Gastroesophageal sphincter (tissue), 4 donors: ENCODE results near the gene ATP6V0A1. TPM values are rescaled to one million over a fixed set of nuclear protein-coding genes. Genes with fewer than 3 reads are reported as not detected.
"Not testable (repeated sequence)": the region's sequence is repeated elsewhere in the genome, so short reads cannot be mapped to it uniquely, and the experiment has no call there.

Source experiments
- ATAC-seq: fragments of 150-250 bp; one replicate; pipeline ENCODE4 v1.9.1; 2016; ENCODE audit warnings: mild to moderate bottlenecking, moderate library complexity
- H3K27ac ChIP-seq, 4 donors: fragments of 200-600 bp; sonication (generic) in 3 of 4; 1 replicate in 3 of 4; 2 replicates in 1 of 4; pipeline ENCODE4 v1.5.1; 2016 to 2019
- H3K27me3 ChIP-seq: fragments of 200-600 bp; sonication (generic); one replicate; pipeline ENCODE4 v1.5.1; 2019
- H3K36me3 ChIP-seq, 2 donors: fragments of 200-600 bp; sonication (generic); one replicate each; pipeline ENCODE4 v1.5.1; 2019; ENCODE audit warnings: control low read depth in 1 of 2
- H3K4me1 ChIP-seq, 3 donors: fragments of 200-600 bp; sonication (generic); 1 replicate in 2 of 3; 2 replicates in 1 of 3; pipeline ENCODE4 v1.5.1; 2016 to 2019; ENCODE audit warnings: control low read depth in 2 of 3
- H3K4me3 ChIP-seq, 2 donors: fragments of 200-600 bp; sonication (generic); one replicate each; pipeline ENCODE4 v1.5.1; 2019; ENCODE audit warnings: mild to moderate bottlenecking in 1 of 2, moderate library complexity in 1 of 2
- H3K9me3 ChIP-seq, 3 donors: fragments of 200-600 bp; sonication (generic); one replicate each; pipeline ENCODE4 v1.5.1; 2017 to 2019; ENCODE audit warnings: control low read depth in 2 of 3
- EP300 ChIP-seq: sonication (generic); formaldehyde crosslinking; IDR thresholded peaks from one replicate; pipeline ENCODE4 v1.6.1; 2017; ENCODE audit warnings: antibody characterized with exemption, mild to moderate bottlenecking
- POLR2A ChIP-seq, 2 donors: fragments of 450-650 bp; IDR thresholded peaks; one replicate each; pipeline ENCODE4 v1.6.1; 2017; ENCODE audit warnings: antibody characterized with exemption in 2 of 2, mild to moderate bottlenecking in 2 of 2, moderate library complexity in 1 of 2
- POLR2AphosphoS5 ChIP-seq: sonication (generic); formaldehyde crosslinking; IDR thresholded peaks from one replicate; pipeline ENCODE4 v1.6.1; 2017; ENCODE audit warnings: antibody characterized with exemption
- WGBS, 2 donors: methylation state at CpG; one replicate each; pipeline ENCODE4 v1.1.5; 2018; ENCODE audit warnings: low coverage in 1 of 2; 5-methylcytosine and 5-hydroxymethylcytosine counted together
- total RNA-seq, 4 donors: library from RNA; depleted of rRNA; stranded (reverse); fragments of >200 nt; gene quantifications; one replicate each; pipeline ENCODE4 v1.1.0, GENCODE V29; 2016
- TF ChIP-seq, protein P1 (sequence below), 4 experiments: fragments of 200-600 bp in 2 of 4; fragments of 450-650 bp in 2 of 4; sonication (generic) in 1 of 4; IDR thresholded peaks; one replicate each; pipeline ENCODE4 v1.5.1; 2017 to 2019; ENCODE audit warnings: antibody characterized with exemption in 4 of 4, mild to moderate bottlenecking in 2 of 4, moderate library complexity in 2 of 4

Gene ATP6V0A1
- total RNA-seq, 4 donors from 2014 or later: 47.5 to 84.5 (median 65.4) TPM

DNA sequence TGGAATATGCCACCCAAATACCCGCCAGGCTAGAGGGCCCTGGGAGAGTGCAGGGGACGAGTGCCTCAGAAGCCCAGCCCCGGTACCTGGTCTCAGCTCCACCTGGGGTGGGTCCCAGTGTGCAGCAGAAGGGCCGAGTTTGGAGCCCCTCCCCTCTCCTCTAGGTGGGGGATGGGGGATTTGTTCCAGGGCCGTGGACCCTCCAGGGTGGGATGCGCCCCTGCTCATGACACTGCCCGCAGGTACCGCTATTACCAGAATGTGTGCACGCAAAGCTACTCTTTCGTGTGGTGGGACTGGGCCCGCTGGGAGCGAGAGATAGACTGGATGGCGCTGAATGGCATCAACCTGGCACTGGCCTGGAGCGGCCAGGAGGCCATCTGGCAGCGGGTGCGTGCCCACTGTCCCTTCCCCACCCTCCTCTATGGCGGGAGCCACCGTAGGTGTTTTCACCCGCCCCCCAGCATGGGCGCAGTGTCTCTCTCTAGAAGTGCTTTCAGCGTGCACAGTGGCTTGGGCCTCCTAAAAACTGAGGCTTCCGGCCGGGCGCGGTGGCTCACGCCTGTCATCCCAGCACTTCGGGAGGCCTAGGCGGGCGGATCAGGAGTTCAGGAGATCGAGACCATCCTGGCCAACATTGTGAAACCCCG lies 78.6 kb downstream of the ATP6V0A1 start:
- Histone ChIP-seq H3K4me1 (peaks cover 0 to 39% (median 8%) of the 10 kb centered on the region in 3 donors), H3K27me3 (no peaks in the 10 kb centered on the region), H3K9me3 (no peaks in the 10 kb centered on the region), H3K27ac (peak overlapping the region; percentile 82 to 99 (median 95)), H3K36me3 (peaks cover 0 to 42% of the 10 kb centered on the region in 2 donors), H3K4me3 (peak overlapping the region; percentile 29 to 83)
- no peak for TF ChIP-seq EP300
- no peak for TF ChIP-seq POLR2AphosphoS5
- TF ChIP-seq, protein P1, sequence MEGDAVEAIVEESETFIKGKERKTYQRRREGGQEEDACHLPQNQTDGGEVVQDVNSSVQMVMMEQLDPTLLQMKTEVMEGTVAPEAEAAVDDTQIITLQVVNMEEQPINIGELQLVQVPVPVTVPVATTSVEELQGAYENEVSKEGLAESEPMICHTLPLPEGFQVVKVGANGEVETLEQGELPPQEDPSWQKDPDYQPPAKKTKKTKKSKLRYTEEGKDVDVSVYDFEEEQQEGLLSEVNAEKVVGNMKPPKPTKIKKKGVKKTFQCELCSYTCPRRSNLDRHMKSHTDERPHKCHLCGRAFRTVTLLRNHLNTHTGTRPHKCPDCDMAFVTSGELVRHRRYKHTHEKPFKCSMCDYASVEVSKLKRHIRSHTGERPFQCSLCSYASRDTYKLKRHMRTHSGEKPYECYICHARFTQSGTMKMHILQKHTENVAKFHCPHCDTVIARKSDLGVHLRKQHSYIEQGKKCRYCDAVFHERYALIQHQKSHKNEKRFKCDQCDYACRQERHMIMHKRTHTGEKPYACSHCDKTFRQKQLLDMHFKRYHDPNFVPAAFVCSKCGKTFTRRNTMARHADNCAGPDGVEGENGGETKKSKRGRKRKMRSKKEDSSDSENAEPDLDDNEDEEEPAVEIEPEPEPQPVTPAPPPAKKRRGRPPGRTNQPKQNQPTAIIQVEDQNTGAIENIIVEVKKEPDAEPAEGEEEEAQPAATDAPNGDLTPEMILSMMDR (IDR thresholded peaks at IDR 0.05): no peak
- no peak for TF ChIP-seq POLR2A (IDR thresholded peaks at IDR 0.05)
- WGBS, 2 donors: 87% methylated on average over 4 of the region's 31 CpGs; no CpG with 5 or more reads in 1 of the 2 donors
- no peak for ATAC-seq

DNA sequence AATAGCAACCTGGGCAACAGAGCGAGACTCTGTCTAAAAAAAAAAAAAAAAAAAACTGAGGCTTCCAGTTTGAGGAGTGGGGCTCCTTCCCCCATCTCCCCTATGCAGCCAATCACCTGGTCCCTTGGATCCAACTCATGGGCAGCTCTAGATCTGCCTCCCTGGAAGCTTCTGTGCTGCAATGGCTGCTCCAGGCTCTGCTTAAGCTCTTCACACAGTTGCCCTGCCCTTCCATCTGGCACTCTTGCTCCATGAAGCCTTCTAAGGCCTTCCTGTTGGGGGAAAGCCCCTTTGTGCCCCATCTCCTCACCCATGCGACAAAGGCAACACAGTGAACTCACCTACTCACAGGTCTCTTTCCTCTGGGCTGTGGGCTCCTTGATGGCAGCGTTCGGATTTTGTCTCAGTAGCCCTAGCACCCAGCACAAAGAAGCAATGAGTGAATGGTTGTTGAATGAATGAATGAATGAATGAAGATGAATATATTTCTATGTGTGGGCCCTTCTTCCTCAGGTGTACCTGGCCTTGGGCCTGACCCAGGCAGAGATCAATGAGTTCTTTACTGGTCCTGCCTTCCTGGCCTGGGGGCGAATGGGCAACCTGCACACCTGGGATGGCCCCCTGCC lies 79.3 kb downstream of the ATP6V0A1 start:
- no peak for TF ChIP-seq POLR2A (IDR thresholded peaks at IDR 0.05)
- no peak for TF ChIP-seq POLR2AphosphoS5
- TF ChIP-seq EP300: no peak
- TF ChIP-seq, protein P1 (IDR thresholded peaks at IDR 0.05): no peak
- Histone ChIP-seq H3K4me1 (peaks cover 0 to 33% (median 8%) of the 10 kb centered on the region in 3 donors), H3K9me3 (no peaks in the 10 kb centered on the region), H3K27ac (peak overlapping the region in 2 of 4 donors; percentile 91 to 99), H3K4me3 (no peak overlapping the region), H3K36me3 (peaks cover 0 to 49% of the 10 kb centered on the region in 2 donors), H3K27me3 (no peaks in the 10 kb centered on the region)
- 100% methylated on average over 2 of the region's 5 CpGs for WGBS, 2 donors
- no peak for ATAC-seq

- H3K9me3 ChIP-seq: no peaks in the 10 kb centered on the region
- H3K27me3 ChIP-seq: no peaks in the 10 kb centered on the region
- TF ChIP-seq POLR2AphosphoS5 (no peak), EP300 (no peak), POLR2A (IDR thresholded peaks at IDR 0.05) (no peak)
- TF ChIP-seq, protein P1 (IDR thresholded peaks at IDR 0.05): no peak
- peak overlapping the region in 1 of 4 donors; percentile 91 for H3K27ac ChIP-seq
- 100% methylated on average over 2 of the region's 14 CpGs; no CpG with 5 or more reads in 1 of the 2 donors for WGBS, 2 donors
- peaks cover 0 to 33% (median 8%) of the 10 kb centered on the region in 3 donors for H3K4me1 ChIP-seq
- no peak overlapping the region for H3K4me3 ChIP-seq
- peaks cover 0 to 54% of the 10 kb centered on the region in 2 donors for H3K36me3 ChIP-seq
- no peak for ATAC-seq
Measured at GRCh38 chr17:42538482-42538881, 79.8 kb downstream of the ATP6V0A1 start.

GRCh38 chr17:42540558-42540957 lies 81.9 kb downstream of the ATP6V0A1 start:
- not testable (repeated sequence) for H3K27ac ChIP-seq, H3K9me3 ChIP-seq, ATAC-seq, H3K4me3 ChIP-seq, H3K27me3 ChIP-seq
- H3K4me1 ChIP-seq: peaks cover 0 to 21% (median 8%) of the 10 kb centered on the region in 3 donors
- WGBS, 2 donors: 74 to 90% methylated on average over 3 to 4 of the region's 4 CpGs
- peaks cover 0 to 70% of the 10 kb centered on the region in 2 donors for H3K36me3 ChIP-seq

DNA sequence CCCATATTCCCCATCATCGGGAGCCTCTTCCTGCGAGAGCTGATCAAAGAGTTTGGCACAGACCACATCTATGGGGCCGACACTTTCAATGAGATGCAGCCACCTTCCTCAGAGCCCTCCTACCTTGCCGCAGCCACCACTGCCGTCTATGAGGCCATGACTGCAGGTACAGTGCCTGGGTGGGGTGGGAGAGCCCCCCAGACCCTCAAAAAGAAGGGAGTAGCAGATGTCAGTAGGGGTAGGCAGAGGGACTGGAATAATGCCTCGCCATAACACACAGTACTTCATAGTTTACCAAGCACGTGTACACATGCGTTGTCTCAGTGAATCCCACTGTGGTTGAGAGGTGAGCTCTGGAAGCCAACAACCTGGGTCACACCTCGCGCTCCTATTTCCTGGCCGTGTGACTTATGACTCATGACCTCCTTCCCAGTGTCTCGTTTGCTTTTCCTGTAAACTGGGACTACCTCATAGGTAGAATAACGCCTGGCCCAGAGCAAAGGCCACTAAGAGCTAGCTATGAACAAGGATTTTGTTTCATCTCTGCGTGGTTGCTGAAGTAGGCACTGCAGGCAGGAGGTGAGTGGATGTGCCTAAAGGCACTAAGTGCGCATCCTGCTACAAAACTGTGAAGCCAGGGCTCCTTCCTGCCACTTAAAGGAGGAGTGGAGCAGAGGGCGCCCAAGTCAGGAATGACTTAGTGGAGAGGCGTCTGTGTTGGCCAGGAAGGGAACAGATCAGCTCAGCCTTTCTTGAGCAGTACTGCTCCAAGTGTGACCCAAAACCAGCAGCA lies 82.6 kb downstream of the ATP6V0A1 start:
- TF ChIP-seq EP300 (no peak), POLR2A (IDR thresholded peaks at IDR 0.05) (no peak), POLR2AphosphoS5 (no peak)
- TF ChIP-seq, protein P1 (IDR thresholded peaks at IDR 0.05): no peak
- H3K9me3 ChIP-seq: no peaks in the 10 kb centered on the region
- no peaks in the 10 kb centered on the region for H3K27me3 ChIP-seq
- H3K36me3 ChIP-seq: peaks cover 0 to 70% of the 10 kb centered on the region in 2 donors
- H3K4me3 ChIP-seq: no peak overlapping the region
- H3K27ac ChIP-seq: no peak overlapping the region
- no peak for ATAC-seq
- WGBS, 2 donors: 60 to 79% methylated on average over 1 to 6 of the region's 17 CpGs
- H3K4me1 ChIP-seq: peaks cover 0 to 17% (median 8%) of the 10 kb centered on the region in 3 donors
